HCT116 (cell line): ENCODE data around the gene OBP2B. TPM values are rescaled to one million over a fixed set of nuclear protein-coding genes. Genes with fewer than 3 reads are reported as not detected.

Experiments
- ATAC-seq: fragments of 200-7000 bp; cut with Tn5 transposase; 2 replicates; pipeline ENCODE4 v1.9.1; 2020; ENCODE audit warnings: mild to moderate bottlenecking, moderate library complexity
- BruUV-seq: library from RNA; stranded (reverse); fragments of 400-500 nt; replicated peaks from 2 replicates; lab custom pipeline; 2021; lab: Mats Ljungman, UMichigan
- CTCF ChIA-PET: fragments of 300-600 bp; sonication (Branson Sonifier 250); formaldehyde crosslinking; loops from one replicate; lab custom pipeline; 2021; ENCODE audit warnings: antibody characterized with exemption; lab: Charles Lee
- POLR2A ChIA-PET: fragments of 300-600, 350-600 bp; sonication (Branson Sonifier 250); formaldehyde crosslinking; loops from one replicate; lab custom pipeline; 2021; ENCODE audit warnings: antibody characterized with exemption; lab: Charles Lee
- RAD21 ChIA-PET, 2 experiments: fragments of 300-600 bp; sonication (Branson Sonifier 250); formaldehyde crosslinking; loops; one replicate each; lab custom pipeline; 2023; ENCODE audit warnings: low total read pairs in 2 of 2; ENCODE audit not compliant: uncharacterized antibody in 2 of 2, unreplicated experiment in 2 of 2, low non-redundant PET in 1 of 2; lab: Charles Lee
- DNase-seq: peaks from one replicate; pipeline ENCODE4 v3.0.0-alpha.2; 2010; ENCODE audit warnings: low read depth, low spot score
- H2AFZ ChIP-seq: fragments of 200-600 bp; shearing (Covaris generic), sonication (generic); 2 replicates; pipeline ENCODE4 v1.6.1; 2017; ENCODE audit warnings: low read depth, mixed run types, mixed read lengths, antibody characterized with exemption, low read length; ENCODE audit not compliant: poor library complexity, severe bottlenecking
- H3K27ac ChIP-seq: 2 replicates; pipeline ENCODE4 v1.5.1; 2012; ENCODE audit warnings: low read depth, low read length
- H3K27me3 ChIP-seq: fragments of 200-600 bp; sonication (generic); 2 replicates; pipeline ENCODE4 v1.6.1; 2016; ENCODE audit warnings: mixed run types, low read length, mixed read lengths; ENCODE audit not compliant: insufficient read depth
- H3K36me3 ChIP-seq, 2 experiments: fragments of 200-500 bp in 1 of 2; fragments of 200-600 bp in 1 of 2; sonication (Bioruptor generic) in 1 of 2; sonication (generic) in 1 of 2; 2 replicates each; pipeline versions ENCODE4 v1.5.1 to v1.6.1; 2014 to 2016; ENCODE audit warnings: low read length in 2 of 2, inconsistent platforms in 1 of 2, mixed read lengths in 1 of 2, mixed run types in 1 of 2; ENCODE audit not compliant: insufficient read depth in 2 of 2, control insufficient read depth in 1 of 2
- H3K4me1 ChIP-seq, 2 experiments: fragments of 200-600 bp in 1 of 2; sonication (generic) in 1 of 2; 2 replicates each; pipeline versions ENCODE4 v1.5.1 to v1.6.1; 2012 to 2017; ENCODE audit warnings: low read length in 2 of 2, inconsistent platforms in 1 of 2, mild to moderate bottlenecking in 1 of 2, mixed read lengths in 1 of 2, mixed run types in 1 of 2, moderate library complexity in 1 of 2; ENCODE audit not compliant: insufficient read depth in 2 of 2, control insufficient read depth in 1 of 2
- H3K4me2 ChIP-seq: fragments of 200-600 bp; sonication (generic); 2 replicates; pipeline ENCODE4 v1.6.1; 2017; ENCODE audit warnings: mixed run types, low read length, mixed read lengths
- H3K4me3 ChIP-seq, 2 experiments: fragments of 200-600 bp in 1 of 2; sonication (generic) in 1 of 2; replicated peaks in 1 of 2; 2 replicates each; pipeline ENCODE4 v1.5.1; 2011 to 2016; ENCODE audit warnings: low read length in 2 of 2, control low read depth in 1 of 2, low read depth in 1 of 2, mild to moderate bottlenecking in 1 of 2, mixed read lengths in 1 of 2, mixed run types in 1 of 2
- H3K79me2 ChIP-seq: fragments of 200-600 bp; sonication (generic); 2 replicates; pipeline ENCODE4 v1.6.1; 2017; ENCODE audit warnings: mild to moderate bottlenecking, mixed run types, low read length, moderate library complexity, mixed read lengths; ENCODE audit not compliant: insufficient read depth
- H3K9ac ChIP-seq: fragments of 200-600 bp; sonication (generic); 2 replicates; pipeline ENCODE4 v1.6.1; 2016; ENCODE audit warnings: low read length, mixed read lengths
- H3K9me2 ChIP-seq: fragments of 200-600 bp; sonication (generic), shearing (Covaris generic); 2 replicates; pipeline ENCODE4 v1.6.1; 2017; ENCODE audit warnings: mixed run types, mild to moderate bottlenecking, moderate library complexity; ENCODE audit not compliant: insufficient read depth
- H3K9me3 ChIP-seq, 2 experiments: fragments of 200-500 bp in 1 of 2; fragments of 200-600 bp in 1 of 2; sonication (Bioruptor generic) in 1 of 2; sonication (generic) in 1 of 2; 2 replicates each; pipeline ENCODE4 v1.6.1; 2014 to 2017; ENCODE audit warnings: low read length in 2 of 2, mixed read lengths in 2 of 2, inconsistent platforms in 1 of 2, low read depth in 1 of 2, mild to moderate bottlenecking in 1 of 2, mixed run types in 1 of 2, moderate library complexity in 1 of 2; ENCODE audit not compliant: control insufficient read depth in 1 of 2, insufficient read depth in 1 of 2
- H4K20me1 ChIP-seq: fragments of 200-600 bp; sonication (generic), shearing (Covaris generic); 2 replicates; pipeline ENCODE4 v1.6.1; 2017; ENCODE audit warnings: mixed run types, mild to moderate bottlenecking, moderate library complexity; ENCODE audit not compliant: insufficient read depth
- CBX3 ChIP-seq: IDR thresholded peaks from 2 replicates; pipeline ENCODE4 v1.6.1; 2012; ENCODE audit warnings: low read depth
- CEBPB ChIP-seq: IDR thresholded peaks from 2 replicates; pipeline ENCODE4 v1.6.1; 2012; ENCODE audit warnings: low read depth
- EGR1 ChIP-seq: IDR thresholded peaks from 2 replicates; pipeline ENCODE4 v1.6.1; 2012; ENCODE audit warnings: low read depth
- EZH2phosphoT487 ChIP-seq: fragments of 200-600 bp; IDR thresholded peaks from 2 replicates; pipeline ENCODE4 v1.6.1; 2018; ENCODE audit warnings: antibody characterized with exemption, borderline replicate concordance
- POLR2A ChIP-seq: IDR thresholded peaks from 2 replicates; pipeline ENCODE4 v1.7.0; 2011; ENCODE audit warnings: borderline replicate concordance; ENCODE audit not compliant: insufficient read depth, insufficient read length; ENCODE audit errors: extremely low read depth
- POLR2AphosphoS5 ChIP-seq: IDR thresholded peaks from 2 replicates; pipeline ENCODE4 v1.6.1; 2011; ENCODE audit warnings: mild to moderate bottlenecking, low read depth, low read length, moderate library complexity
- SIN3A ChIP-seq: IDR thresholded peaks from 2 replicates; pipeline ENCODE4 v1.6.1; 2012; ENCODE audit warnings: low read depth
- SP1 ChIP-seq: IDR thresholded peaks from 2 replicates; pipeline ENCODE4 v1.6.1; 2012; ENCODE audit warnings: low read depth
- TCF7L2 ChIP-seq: IDR thresholded peaks from 2 replicates; pipeline ENCODE4 v1.7.0; 2011; ENCODE audit warnings: borderline replicate concordance, inconsistent platforms; ENCODE audit not compliant: insufficient read depth, insufficient read length; ENCODE audit errors: extremely low read depth
- YY1 ChIP-seq: IDR thresholded peaks from 2 replicates; pipeline ENCODE4 v1.6.1; 2011; ENCODE audit warnings: low read length, low read depth, moderate library complexity, mild to moderate bottlenecking; ENCODE audit not compliant: insufficient replicate concordance; ENCODE audit errors: extremely low read depth
- ZFX ChIP-seq: fragments of 450-650 bp; IDR thresholded peaks from 2 replicates; pipeline ENCODE4 v1.6.1; 2017
- ZNF274 ChIP-seq: fragments of 200-500 bp; sonication (Bioruptor generic); IDR thresholded peaks from 2 replicates; pipeline ENCODE4 v1.6.1; 2014; ENCODE audit warnings: mild to moderate bottlenecking, low read depth, low read length, inconsistent platforms
- intact Hi-C: fragments of 100-400 bp; cut with micrococcal nuclease; formaldehyde crosslinking; loops from 2 replicates; pipeline ENCODE4 v1.10.0; 2022
- total RNA-seq: library from RNA; stranded (reverse); gene quantifications from one replicate; pipeline ENCODE4 v1.2.1, GENCODE V29; 2021; ENCODE audit not compliant: unreplicated experiment
- TF ChIP-seq, protein P1 (sequence below): IDR thresholded peaks from 2 replicates; pipeline ENCODE4 v1.6.1; 2012

The OBP2B gene
- total RNA-seq, 1 experiment from 2014 or later = not detected

DNA sequence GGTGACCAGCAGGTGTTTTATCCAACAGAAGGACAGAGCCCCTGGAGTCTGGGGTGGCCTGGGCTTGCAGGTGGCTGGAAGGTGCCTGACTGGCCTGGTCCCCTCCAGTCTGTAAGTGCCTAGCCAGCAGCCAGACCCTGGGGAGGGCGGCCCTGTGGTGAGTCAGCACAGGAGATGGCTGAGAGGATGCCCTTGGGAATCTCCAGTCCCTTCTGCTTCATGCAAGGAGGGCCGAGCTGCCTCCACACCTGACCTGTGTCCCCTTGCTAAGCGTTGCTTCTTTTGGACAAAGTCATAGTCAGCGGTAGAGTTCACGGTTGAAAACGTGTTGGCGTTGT, 20.2 kb downstream of the OBP2B start:
- no peak overlapping the region for H2AFZ ChIP-seq
- no peaks in the 10 kb centered on the region for H3K79me2 ChIP-seq
- intact Hi-C loops = loop anchor here (1.0 kb wide), 1 partner anchor 140 kb away; no protein-coding TSS in a partner anchor
- H3K9me3 ChIP-seq = no peaks in the 10 kb centered on the region
- DNase-seq (no peak), ATAC-seq (no peak)
- H3K27me3 ChIP-seq = no peaks in the 10 kb centered on the region
- H3K4me2 ChIP-seq = no peak overlapping the region
- TF ChIP-seq, protein P1, sequence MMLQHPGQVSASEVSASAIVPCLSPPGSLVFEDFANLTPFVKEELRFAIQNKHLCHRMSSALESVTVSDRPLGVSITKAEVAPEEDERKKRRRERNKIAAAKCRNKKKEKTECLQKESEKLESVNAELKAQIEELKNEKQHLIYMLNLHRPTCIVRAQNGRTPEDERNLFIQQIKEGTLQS = no peak
- no peak for TF ChIP-seq ZFX
- no peak for TF ChIP-seq EZH2phosphoT487
- TF ChIP-seq SIN3A = no peak
- TF ChIP-seq CEBPB = no peak
- TF ChIP-seq ZNF274 = no peak
- TF ChIP-seq CBX3 = no peak
- TF ChIP-seq POLR2AphosphoS5 = no peak
- no peak for TF ChIP-seq YY1
- TF ChIP-seq EGR1 = no peak
- TF ChIP-seq POLR2A = no peak
- TF ChIP-seq SP1 = no peak
- TF ChIP-seq TCF7L2 = no peak
- no peak overlapping the region for H3K9ac ChIP-seq
- H3K36me3 ChIP-seq = no peaks in the 10 kb centered on the region
- no peak overlapping the region for H3K4me3 ChIP-seq
- POLR2A ChIA-PET = interaction anchor here (1.2 kb wide), 1 partner anchor 141 kb away, joined by 6 read pairs; no protein-coding TSS in a partner anchor
- no peaks in the 10 kb centered on the region for H4K20me1 ChIP-seq
- RAD21 ChIA-PET = no interaction called here
- H3K27ac ChIP-seq = no peak overlapping the region; the same call in 1 of the 2 replicates
- no TSS peak for BruUV-seq
- H3K4me1 ChIP-seq = peaks cover 7 to 24% of the 10 kb centered on the region in 2 experiments; a peak in 3 of 4 replicates
- H3K9me2 ChIP-seq = no peaks in the 10 kb centered on the region
- CTCF ChIA-PET = interaction anchor here (0.8 to 2.5 kb wide), 4 partner anchors 25 to 159 kb away, joined by 3 to 22 read pairs (median 12); partner anchors contain the start of genes MED22 and RPL7A
